Panc1 (cell line): ENCODE measurements around the gene CSMD2. TPM values are rescaled to one million over a fixed set of nuclear protein-coding genes. Genes with fewer than 3 reads are reported as not detected.

Experiments
- ATAC-seq: fragments of 200-7000 bp; cut with Tn5 transposase; 2 replicates; pipeline ENCODE4 v1.9.1; 2020; ENCODE audit warnings: mild to moderate bottlenecking, moderate library complexity
- BruUV-seq: library from RNA; stranded (reverse); fragments of 400-500 nt; replicated peaks from 2 replicates; lab custom pipeline; 2021; lab: Mats Ljungman, UMichigan
- CTCF ChIA-PET: fragments of 300-600 bp; sonication (Branson Sonifier 250); formaldehyde crosslinking; loops from one replicate; lab custom pipeline; 2022; ENCODE audit warnings: antibody characterized with exemption; lab: Charles Lee
- POLR2A ChIA-PET: fragments of 300-600 bp; sonication (Branson Sonifier 250); formaldehyde crosslinking; loops from one replicate; lab custom pipeline; 2022; ENCODE audit warnings: antibody characterized with exemption; lab: Charles Lee
- DNase-seq: peaks from one replicate; pipeline ENCODE4 v3.0.0-alpha.2; 2010; ENCODE audit warnings: low read depth, low spot score
- H3K27ac ChIP-seq: 2 replicates; pipeline ENCODE4 v1.5.1; 2011; ENCODE audit warnings: mild to moderate bottlenecking, low read length, inconsistent platforms
- H3K27me3 ChIP-seq: fragments of 200-500 bp; sonication (Bioruptor generic); 2 replicates; pipeline ENCODE4 v1.6.0; 2014; ENCODE audit warnings: low read length, inconsistent platforms; ENCODE audit not compliant: control insufficient read depth, insufficient read depth
- H3K36me3 ChIP-seq: fragments of 200-500 bp; sonication (Bioruptor generic); 2 replicates; pipeline ENCODE4 v1.5.1; 2014; ENCODE audit warnings: inconsistent platforms, mild to moderate bottlenecking, low read length, moderate library complexity; ENCODE audit not compliant: control insufficient read depth, insufficient read depth
- H3K4me1 ChIP-seq: 2 replicates; pipeline ENCODE4 v1.5.1; 2011; ENCODE audit warnings: inconsistent platforms, mild to moderate bottlenecking, low read length, moderate library complexity; ENCODE audit not compliant: control insufficient read depth, insufficient read depth
- H3K4me3 ChIP-seq, 2 experiments: 2 replicates each; pipeline ENCODE4 v1.5.1; 2011 to 2012; ENCODE audit warnings: low read depth in 2 of 2, low read length in 2 of 2, mild to moderate bottlenecking in 2 of 2, inconsistent platforms in 1 of 2, moderate library complexity in 1 of 2
- H3K9me3 ChIP-seq: fragments of 200-500 bp; sonication (Bioruptor generic); 2 replicates; pipeline ENCODE4 v1.5.1; 2014; ENCODE audit warnings: low read depth, mild to moderate bottlenecking, inconsistent platforms, low read length, moderate library complexity; ENCODE audit not compliant: control insufficient read depth, insufficient read depth
- CTCF ChIP-seq: fragments of 450-650 bp; IDR thresholded peaks from 2 replicates; pipeline ENCODE4 v1.5.1; 2017; ENCODE audit warnings: mild to moderate bottlenecking
- POLR2AphosphoS5 ChIP-seq: IDR thresholded peaks from 2 replicates; pipeline ENCODE4 v1.6.1; 2012; ENCODE audit warnings: mild to moderate bottlenecking, low read depth, low read length, moderate library complexity
- REST ChIP-seq, 2 experiments: IDR thresholded peaks; 2 replicates each; pipeline ENCODE4 v1.6.1; 2011 to 2012; ENCODE audit warnings: low read depth in 2 of 2, control low read depth in 1 of 2, low read length in 1 of 2, mild to moderate bottlenecking in 1 of 2, moderate library complexity in 1 of 2; ENCODE audit not compliant: insufficient read depth in 1 of 2
- SIN3A ChIP-seq: IDR thresholded peaks from 2 replicates; pipeline ENCODE4 v1.6.1; 2012; ENCODE audit warnings: low read depth, mild to moderate bottlenecking, low read length, moderate library complexity, borderline replicate concordance; ENCODE audit not compliant: insufficient read depth
- TCF7L2 ChIP-seq: IDR thresholded peaks from 2 replicates; pipeline ENCODE4 v1.6.1; 2011; ENCODE audit warnings: mild to moderate bottlenecking, low read depth, low read length, inconsistent platforms
- in situ Hi-C: cut with HindIII; loops from 2 replicates; pipeline ENCODE4 v1.10.0; 2016; ENCODE audit warnings: low sequenced_read_pairs, low pct_unique_long_range_greater_than_20kb
- intact Hi-C: fragments of 100-400 bp; cut with micrococcal nuclease; formaldehyde crosslinking; loops from one replicate; pipeline ENCODE4 v1.10.0; 2022; ENCODE audit not compliant: unreplicated experiment
- total RNA-seq: library from RNA; stranded (reverse); gene quantifications from one replicate; pipeline ENCODE4 v1.2.1, GENCODE V29; 2021; ENCODE audit not compliant: unreplicated experiment

The CSMD2 gene
- total RNA-seq, 1 experiment from 2014 or later, result not detected

GRCh38 chr1:33810571-33810970 lies 354.5 kb downstream of the CSMD2 start:
- TF ChIP-seq POLR2AphosphoS5 (no peak), SIN3A (no peak), REST (IDR thresholded peaks at IDR 0.05; ENCODE audit: insufficient read depth in 1 of 2, low read depth in 2 of 2, low read length in 1 of 2) (no peak), TCF7L2 (no peak), CTCF (no peak)
- no peaks in the 10 kb centered on the region for H3K4me1 ChIP-seq
- H3K27ac ChIP-seq, result no peak overlapping the region
- intact Hi-C loops, result no loop called here
- POLR2A ChIA-PET, result no interaction called here
- no peak overlapping the region for H3K4me3 ChIP-seq
- ATAC-seq (no peak), DNase-seq (no peak)
- in situ Hi-C loops, result no loop called here
- CTCF ChIA-PET, result no interaction called here
- no TSS peak for BruUV-seq
- 0 out of 2 replicates have a peak, but pooled peaks cover under 1% of the 10 kb centered on the region for H3K27me3 ChIP-seq
- no peaks in the 10 kb centered on the region for H3K36me3 ChIP-seq
- H3K9me3 ChIP-seq, result peaks cover 3% of the 10 kb centered on the region; the same call in 1 of the 2 replicates

GRCh38 chr1:33805988-33806387 lies 359.0 kb downstream of the CSMD2 start:
- BruUV-seq, result no TSS peak
- ChIA-PET POLR2A (no interaction called here), CTCF (no interaction called here)
- no peaks in the 10 kb centered on the region for H3K4me1 ChIP-seq
- in situ Hi-C loops (no loop called here), intact Hi-C loops (no loop called here)
- H3K27ac ChIP-seq, result no peak overlapping the region
- no peak overlapping the region for H3K4me3 ChIP-seq
- no peaks in the 10 kb centered on the region for H3K36me3 ChIP-seq
- TF ChIP-seq POLR2AphosphoS5 (no peak), TCF7L2 (no peak), CTCF (no peak), REST (IDR thresholded peaks at IDR 0.05; ENCODE audit: insufficient read depth in 1 of 2, low read depth in 2 of 2, low read length in 1 of 2) (no peak), SIN3A (no peak)
- H3K9me3 ChIP-seq, result peaks cover 3% of the 10 kb centered on the region; the same call in 1 of the 2 replicates
- ATAC-seq, result no peak
- DNase-seq, result no peak
- H3K27me3 ChIP-seq, result 0 out of 2 replicates have a peak, but pooled peaks cover 4% of the 10 kb centered on the region
